WTC11 (cell line): ENCODE measurements around the gene GASK1A. TPM values are rescaled to one million over a fixed set of nuclear protein-coding genes. Genes with fewer than 3 reads are reported as not detected.

Experiments
- ATAC-seq: fragments of 200-7000 bp; cut with Tn5 transposase; 2 replicates; pipeline ENCODE4 v1.10.0; 2021; ENCODE audit warnings: mild to moderate bottlenecking, moderate library complexity
- CTCF ChIA-PET: fragments of 300-600 bp; sonication (Branson Sonifier 250); formaldehyde crosslinking; loops from one replicate; lab custom pipeline; 2021; ENCODE audit warnings: antibody characterized with exemption; lab: Charles Lee
- POLR2A ChIA-PET: fragments of 350-600 bp; sonication (Branson Sonifier 250); formaldehyde crosslinking; loops from one replicate; lab custom pipeline; 2021; ENCODE audit warnings: antibody characterized with exemption; lab: Charles Lee
- DNase-seq: peaks from one replicate; pipeline ENCODE4 v3.0.0; 2021; ENCODE audit warnings: low spot score
- H3K27ac Mint-ChIP-seq: 2 replicates; pipeline ENCODE4 v1.8.0; 2021; ENCODE audit warnings: mixed read lengths
- H3K27me3 Mint-ChIP-seq: 2 replicates; pipeline ENCODE4 v1.8.0; 2021; ENCODE audit warnings: low read depth, mild to moderate bottlenecking, moderate library complexity, mixed read lengths
- H3K36me3 Mint-ChIP-seq: 2 replicates; pipeline ENCODE4 v1.8.0; 2021; ENCODE audit warnings: mixed read lengths
- H3K4me1 Mint-ChIP-seq: 2 replicates; pipeline ENCODE4 v1.8.0; 2022; ENCODE audit warnings: mixed read lengths
- H3K4me3 Mint-ChIP-seq: 2 replicates; pipeline ENCODE4 v1.8.0; 2021; ENCODE audit warnings: mild to moderate bottlenecking, moderate library complexity, mixed read lengths
- H3K9me3 Mint-ChIP-seq: 2 replicates; pipeline ENCODE4 v1.8.0; 2021; ENCODE audit warnings: mixed read lengths
- ATF1 ChIP-seq: sonication (generic); formaldehyde crosslinking; IDR thresholded peaks from 2 replicates; pipeline ENCODE4 v1.8.1; 2023; ENCODE audit warnings: mild to moderate bottlenecking, moderate library complexity, missing genetic modification reagents
- CBFB ChIP-seq: sonication (generic); formaldehyde crosslinking; IDR thresholded peaks from 2 replicates; pipeline ENCODE4 v1.8.1; 2022; ENCODE audit warnings: mild to moderate bottlenecking, low read depth, missing genetic modification reagents
- FOXK1 ChIP-seq: sonication (generic); formaldehyde crosslinking; IDR thresholded peaks from 2 replicates; pipeline ENCODE4 v1.8.0; 2022; ENCODE audit warnings: mild to moderate bottlenecking, moderate library complexity, missing genetic modification reagents
- FOXP1 ChIP-seq: sonication (generic); formaldehyde crosslinking; IDR thresholded peaks from 2 replicates; pipeline ENCODE4 v1.8.0; 2022; ENCODE audit warnings: missing genetic modification reagents, mild to moderate bottlenecking, moderate library complexity, borderline replicate concordance
- OVOL2 ChIP-seq: fragments of 250-450 bp; sonication (Bioruptor Pico); IDR thresholded peaks from 2 replicates; pipeline ENCODE4 v1.9.0; 2021; ENCODE audit warnings: mild to moderate bottlenecking, borderline replicate concordance
- PREB ChIP-seq: sonication (generic); formaldehyde crosslinking; IDR thresholded peaks from 2 replicates; pipeline ENCODE4 v1.8.1; 2022; ENCODE audit warnings: mild to moderate bottlenecking, missing genetic modification reagents, moderate library complexity, borderline replicate concordance
- PRRX2 ChIP-seq: fragments of 250-450 bp; sonication (Bioruptor Pico); IDR thresholded peaks from 2 replicates; pipeline ENCODE4 v1.8.0; 2021; ENCODE audit warnings: mild to moderate bottlenecking
- SP1 ChIP-seq: sonication (generic); formaldehyde crosslinking; conservative IDR thresholded peaks from 2 replicates; pipeline ENCODE4 v1.8.1; 2022; ENCODE audit warnings: missing genetic modification reagents
- ZMAT4 ChIP-seq: fragments of 250-450 bp; sonication (Bioruptor Pico); IDR thresholded peaks from 2 replicates; pipeline ENCODE4 v1.9.0; 2021; ENCODE audit warnings: mild to moderate bottlenecking
- total RNA-seq: library from RNA; stranded (reverse); gene quantifications from 3 replicates; pipeline ENCODE4 v1.2.3, GENCODE V29; 2021
- TF ChIP-seq, protein P1 (sequence below): fragments of 250-450 bp; sonication (Bioruptor Pico); IDR thresholded peaks from 2 replicates; pipeline ENCODE4 v1.9.0; 2021; ENCODE audit warnings: mild to moderate bottlenecking, borderline replicate concordance
- TF ChIP-seq, protein P2 (sequence below): sonication (generic); formaldehyde crosslinking; conservative IDR thresholded peaks from 2 replicates; pipeline ENCODE4 v1.8.1; 2023; ENCODE audit warnings: mild to moderate bottlenecking, low read depth, missing genetic modification reagents, moderate library complexity
- TF ChIP-seq, protein P3 (sequence below): sonication (generic); formaldehyde crosslinking; IDR thresholded peaks from 2 replicates; pipeline ENCODE4 v1.8.0; 2022; ENCODE audit warnings: mild to moderate bottlenecking, missing genetic modification reagents

The GASK1A gene
- total RNA-seq, 1 experiment from 2014 or later = 9.6 TPM

DNA sequence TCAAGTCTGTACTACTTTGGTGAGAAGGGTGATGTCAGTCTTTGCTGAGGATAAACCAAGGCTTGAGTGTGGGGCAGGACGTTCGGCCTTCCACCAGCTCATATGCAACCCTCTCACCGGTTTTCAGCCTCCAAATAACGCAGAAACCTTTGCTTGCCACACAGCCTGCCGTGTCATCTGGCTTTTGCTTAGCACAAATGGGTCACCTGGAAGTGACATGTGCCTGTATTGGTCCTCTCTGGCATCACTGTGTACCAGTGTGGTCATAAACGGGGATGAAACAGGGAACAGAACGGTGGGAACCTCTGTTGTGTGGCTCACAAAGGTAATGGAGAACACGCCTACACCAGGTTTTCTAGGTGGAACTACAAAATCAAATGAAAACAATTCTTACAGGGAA, 119.7 kb downstream of the GASK1A start (continued):
- TF ChIP-seq, protein P1, sequence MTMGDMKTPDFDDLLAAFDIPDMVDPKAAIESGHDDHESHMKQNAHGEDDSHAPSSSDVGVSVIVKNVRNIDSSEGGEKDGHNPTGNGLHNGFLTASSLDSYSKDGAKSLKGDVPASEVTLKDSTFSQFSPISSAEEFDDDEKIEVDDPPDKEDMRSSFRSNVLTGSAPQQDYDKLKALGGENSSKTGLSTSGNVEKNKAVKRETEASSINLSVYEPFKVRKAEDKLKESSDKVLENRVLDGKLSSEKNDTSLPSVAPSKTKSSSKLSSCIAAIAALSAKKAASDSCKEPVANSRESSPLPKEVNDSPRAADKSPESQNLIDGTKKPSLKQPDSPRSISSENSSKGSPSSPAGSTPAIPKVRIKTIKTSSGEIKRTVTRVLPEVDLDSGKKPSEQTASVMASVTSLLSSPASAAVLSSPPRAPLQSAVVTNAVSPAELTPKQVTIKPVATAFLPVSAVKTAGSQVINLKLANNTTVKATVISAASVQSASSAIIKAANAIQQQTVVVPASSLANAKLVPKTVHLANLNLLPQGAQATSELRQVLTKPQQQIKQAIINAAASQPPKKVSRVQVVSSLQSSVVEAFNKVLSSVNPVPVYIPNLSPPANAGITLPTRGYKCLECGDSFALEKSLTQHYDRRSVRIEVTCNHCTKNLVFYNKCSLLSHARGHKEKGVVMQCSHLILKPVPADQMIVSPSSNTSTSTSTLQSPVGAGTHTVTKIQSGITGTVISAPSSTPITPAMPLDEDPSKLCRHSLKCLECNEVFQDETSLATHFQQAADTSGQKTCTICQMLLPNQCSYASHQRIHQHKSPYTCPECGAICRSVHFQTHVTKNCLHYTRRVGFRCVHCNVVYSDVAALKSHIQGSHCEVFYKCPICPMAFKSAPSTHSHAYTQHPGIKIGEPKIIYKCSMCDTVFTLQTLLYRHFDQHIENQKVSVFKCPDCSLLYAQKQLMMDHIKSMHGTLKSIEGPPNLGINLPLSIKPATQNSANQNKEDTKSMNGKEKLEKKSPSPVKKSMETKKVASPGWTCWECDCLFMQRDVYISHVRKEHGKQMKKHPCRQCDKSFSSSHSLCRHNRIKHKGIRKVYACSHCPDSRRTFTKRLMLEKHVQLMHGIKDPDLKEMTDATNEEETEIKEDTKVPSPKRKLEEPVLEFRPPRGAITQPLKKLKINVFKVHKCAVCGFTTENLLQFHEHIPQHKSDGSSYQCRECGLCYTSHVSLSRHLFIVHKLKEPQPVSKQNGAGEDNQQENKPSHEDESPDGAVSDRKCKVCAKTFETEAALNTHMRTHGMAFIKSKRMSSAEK = no peak
- TF ChIP-seq OVOL2 (CRISPR knock-in tag) (no peak), ZMAT4 (CRISPR knock-in tag) (no peak)

DNA sequence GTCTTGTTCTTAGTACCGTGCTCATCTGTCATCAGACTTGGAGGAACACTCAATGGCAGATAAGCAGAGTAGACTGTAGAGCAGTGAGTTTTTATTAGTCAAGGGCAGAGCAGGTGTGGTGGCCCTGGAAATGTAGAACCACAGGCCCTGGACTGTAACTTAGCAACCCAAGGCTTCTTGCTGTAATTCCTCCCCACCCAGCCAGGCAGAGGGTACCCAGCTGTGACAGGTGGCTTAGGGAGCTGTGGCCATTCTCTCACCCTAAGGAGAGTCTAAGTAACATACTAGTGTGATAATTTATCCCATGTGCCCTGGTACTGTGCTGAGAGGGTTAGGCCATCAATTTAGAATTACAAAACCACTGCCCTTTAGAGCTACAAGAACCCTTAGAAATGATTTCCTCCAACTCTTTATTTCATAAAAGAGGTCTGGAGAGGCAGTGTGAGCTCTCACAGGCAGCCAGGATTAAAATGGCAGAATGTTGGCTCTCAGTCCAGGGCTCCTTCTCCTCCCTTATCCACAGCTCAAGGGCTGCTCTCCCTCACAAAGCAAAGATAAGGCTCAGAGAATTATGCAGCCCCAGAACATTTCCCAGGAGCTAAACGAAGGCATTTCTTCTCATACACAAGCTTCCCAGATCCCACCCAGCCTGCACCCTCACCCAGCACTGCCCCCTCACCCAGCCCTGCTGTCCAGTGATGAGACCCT, 123.8 kb downstream of the GASK1A start:
- Mint-ChIP-seq H3K4me3 (no peak overlapping the region), H3K27me3 (peaks cover 14% of the 10 kb centered on the region), H3K4me1 (peaks cover 5% of the 10 kb centered on the region), H3K36me3 (no peaks in the 10 kb centered on the region), H3K27ac (no peak overlapping the region), H3K9me3 (no peaks in the 10 kb centered on the region)
- TF ChIP-seq ATF1 (no peak), CBFB (CRISPR knock-in tag) (no peak), SP1 (CRISPR knock-in tag) (no peak), FOXP1 (CRISPR knock-in tag) (no peak), PREB (CRISPR knock-in tag) (no peak), FOXK1 (CRISPR knock-in tag) (no peak), PRRX2 (no peak)
- TF ChIP-seq, protein P2, sequence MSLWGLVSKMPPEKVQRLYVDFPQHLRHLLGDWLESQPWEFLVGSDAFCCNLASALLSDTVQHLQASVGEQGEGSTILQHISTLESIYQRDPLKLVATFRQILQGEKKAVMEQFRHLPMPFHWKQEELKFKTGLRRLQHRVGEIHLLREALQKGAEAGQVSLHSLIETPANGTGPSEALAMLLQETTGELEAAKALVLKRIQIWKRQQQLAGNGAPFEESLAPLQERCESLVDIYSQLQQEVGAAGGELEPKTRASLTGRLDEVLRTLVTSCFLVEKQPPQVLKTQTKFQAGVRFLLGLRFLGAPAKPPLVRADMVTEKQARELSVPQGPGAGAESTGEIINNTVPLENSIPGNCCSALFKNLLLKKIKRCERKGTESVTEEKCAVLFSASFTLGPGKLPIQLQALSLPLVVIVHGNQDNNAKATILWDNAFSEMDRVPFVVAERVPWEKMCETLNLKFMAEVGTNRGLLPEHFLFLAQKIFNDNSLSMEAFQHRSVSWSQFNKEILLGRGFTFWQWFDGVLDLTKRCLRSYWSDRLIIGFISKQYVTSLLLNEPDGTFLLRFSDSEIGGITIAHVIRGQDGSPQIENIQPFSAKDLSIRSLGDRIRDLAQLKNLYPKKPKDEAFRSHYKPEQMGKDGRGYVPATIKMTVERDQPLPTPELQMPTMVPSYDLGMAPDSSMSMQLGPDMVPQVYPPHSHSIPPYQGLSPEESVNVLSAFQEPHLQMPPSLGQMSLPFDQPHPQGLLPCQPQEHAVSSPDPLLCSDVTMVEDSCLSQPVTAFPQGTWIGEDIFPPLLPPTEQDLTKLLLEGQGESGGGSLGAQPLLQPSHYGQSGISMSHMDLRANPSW (CRISPR knock-in tag) = no peak
- TF ChIP-seq, protein P1 = no peak
- TF ChIP-seq, protein P3, sequence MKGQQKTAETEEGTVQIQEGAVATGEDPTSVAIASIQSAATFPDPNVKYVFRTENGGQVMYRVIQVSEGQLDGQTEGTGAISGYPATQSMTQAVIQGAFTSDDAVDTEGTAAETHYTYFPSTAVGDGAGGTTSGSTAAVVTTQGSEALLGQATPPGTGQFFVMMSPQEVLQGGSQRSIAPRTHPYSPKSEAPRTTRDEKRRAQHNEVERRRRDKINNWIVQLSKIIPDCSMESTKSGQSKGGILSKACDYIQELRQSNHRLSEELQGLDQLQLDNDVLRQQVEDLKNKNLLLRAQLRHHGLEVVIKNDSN (CRISPR knock-in tag) = no peak
- POLR2A ChIA-PET = no interaction called here
- CTCF ChIA-PET = interaction anchor here (1.7 kb wide), 1 partner anchor 141 kb away, joined by 4 read pairs; no protein-coding TSS in a partner anchor
- no peak for ATAC-seq
- no peak for DNase-seq
